ENCODE data around the gene RBP5. TPM values are rescaled to one million over a fixed set of nuclear protein-coding genes. Genes with fewer than 3 reads are reported as not detected.

The RBP5 gene
- total and polyA plus RNA-seq, 10 of the 15 experiments (the other 5 are each of a cell fraction or from before 2014, with no cell fraction given), result 0.11 to 1.1 (median 0.31) TPM; not detected in 4

- TF ChIP-seq ZSCAN29 (IDR thresholded peaks at IDR 0.05) (no peak), BCL3 (IDR thresholded peaks at IDR 0.05; ENCODE audit: borderline replicate concordance, insufficient read depth, low read depth, low read length, poor library complexity, severe bottlenecking) (no peak)
Observed at GRCh38 chr12:7078163-7078562, 50.5 kb downstream of the RBP5 start (continued).

- POLR2A ChIA-PET, result no interaction called here
Observed at GRCh38 chr12:7076493-7076892, 52.2 kb downstream of the RBP5 start.

More at GRCh38 chr12:7076493-7076892, 52.2 kb downstream of the RBP5 start:
- no peak for DNase-seq (ENCODE audit: low read depth, low spot score)
- Histone ChIP-seq H3K79me2 (ENCODE audit: control insufficient read depth, insufficient read depth, low read length) (no peaks in the 10 kb centered on the region), H2AFZ (ENCODE audit: control insufficient read depth, low read depth, low read length) (no peak overlapping the region), H3K27me3 (replicated peaks in 1 of 2; ENCODE audit: control insufficient read depth in 2 of 2, insufficient read depth in 2 of 2, low read length in 1 of 2) (no peaks in the 10 kb centered on the region), H3K36me3 (ENCODE audit: control insufficient read depth in 2 of 2, insufficient read depth in 2 of 2, low read length in 1 of 2) (no peaks in the 10 kb centered on the region), H3K27ac (ENCODE audit: control insufficient read depth, insufficient read depth) (no peak overlapping the region), H3K4me2 (ENCODE audit: control insufficient read depth, insufficient read depth) (no peak overlapping the region), H4K20me1 (ENCODE audit: control insufficient read depth, insufficient read depth) (no peaks in the 10 kb centered on the region), H3K9ac (ENCODE audit: control insufficient read depth, insufficient read depth, low read length) (no peak overlapping the region), H3K9me3 (replicated peaks; ENCODE audit: control insufficient read depth, insufficient read depth, low read length) (no peaks in the 10 kb centered on the region), H3K4me1 (ENCODE audit: control insufficient read depth, insufficient read depth, low read length) (no peaks in the 10 kb centered on the region), H3K4me3 (no peak overlapping the region)
- FAIRE-seq, result no peak
- ChIA-PET SMC1A (ENCODE audit: uncharacterized antibody, unreplicated experiment) (no interaction called here), CTCF (interaction anchor here (0.6 to 2.6 kb wide), 5 partner anchors 11 to 415 kb away, joined by 3 to 8 read pairs (median 3); partner anchors contain the start of genes C12orf57 and RNU7-1), RAD21 (ENCODE audit: unreplicated experiment) (interaction anchor here (1.0 to 1.3 kb wide), 2 partner anchors 35 to 58 kb away, joined by 3 to 4 read pairs; partner anchors contain the start of gene LPCAT3)
- WGBS (ENCODE audit: insufficient coverage, insufficient replicate concordance, low lambda C conversion rate, missing lambda C conversion rate), result 55% methylated on average over 4 of the region's 4 CpGs
- ATAC-seq, result no peak
- in situ Hi-C loops (cut with MboI), result no loop called here
- TF ChIP-seq HCFC1 (IDR thresholded peaks at IDR 0.05; ENCODE audit: low read length) (no peak), CREM (IDR thresholded peaks at IDR 0.05; ENCODE audit: low read depth) (no peak), TCF3 (IDR thresholded peaks at IDR 0.05; ENCODE audit: borderline replicate concordance, insufficient read depth, low read depth, low read length) (no peak), SMC3 (IDR thresholded peaks at IDR 0.05; ENCODE audit: borderline replicate concordance, low read length) (no peak), ELK1 (IDR thresholded peaks at IDR 0.05; ENCODE audit: low read depth, low read length) (no peak)
- BruUV-seq (replicated peaks), result no TSS peak
- intact Hi-C loops (cut with micrococcal nuclease; ENCODE audit: unreplicated experiment), result no loop called here
